Lung microvascular endothelial cell (primary cell): ENCODE measurements around the gene ARGLU1. TPM values are rescaled to one million over a fixed set of nuclear protein-coding genes. Genes with fewer than 3 reads are reported as not detected.
"Not testable (repeated sequence)": the region's sequence is repeated elsewhere in the genome, so short reads cannot be mapped to it uniquely, and the experiment has no call there.

Source experiments
- DNase-seq, 2 donors: peaks; one replicate each; pipeline versions ENCODE4 v3.0.0 to v3.0.0-alpha.2; 2010; ENCODE audit warnings: low read depth in 2 of 2
- total RNA-seq: library from RNA; depleted of rRNA; stranded (reverse); fragments of >200 nt; gene quantifications from 2 replicates; pipeline ENCODE4 v1.2.1, GENCODE V29; 2014

ARGLU1 gene, protein sequence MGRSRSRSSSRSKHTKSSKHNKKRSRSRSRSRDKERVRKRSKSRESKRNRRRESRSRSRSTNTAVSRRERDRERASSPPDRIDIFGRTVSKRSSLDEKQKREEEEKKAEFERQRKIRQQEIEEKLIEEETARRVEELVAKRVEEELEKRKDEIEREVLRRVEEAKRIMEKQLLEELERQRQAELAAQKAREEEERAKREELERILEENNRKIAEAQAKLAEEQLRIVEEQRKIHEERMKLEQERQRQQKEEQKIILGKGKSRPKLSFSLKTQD
- 23.3 and 24.4 TPM in 2 replicates for total RNA-seq

DNA sequence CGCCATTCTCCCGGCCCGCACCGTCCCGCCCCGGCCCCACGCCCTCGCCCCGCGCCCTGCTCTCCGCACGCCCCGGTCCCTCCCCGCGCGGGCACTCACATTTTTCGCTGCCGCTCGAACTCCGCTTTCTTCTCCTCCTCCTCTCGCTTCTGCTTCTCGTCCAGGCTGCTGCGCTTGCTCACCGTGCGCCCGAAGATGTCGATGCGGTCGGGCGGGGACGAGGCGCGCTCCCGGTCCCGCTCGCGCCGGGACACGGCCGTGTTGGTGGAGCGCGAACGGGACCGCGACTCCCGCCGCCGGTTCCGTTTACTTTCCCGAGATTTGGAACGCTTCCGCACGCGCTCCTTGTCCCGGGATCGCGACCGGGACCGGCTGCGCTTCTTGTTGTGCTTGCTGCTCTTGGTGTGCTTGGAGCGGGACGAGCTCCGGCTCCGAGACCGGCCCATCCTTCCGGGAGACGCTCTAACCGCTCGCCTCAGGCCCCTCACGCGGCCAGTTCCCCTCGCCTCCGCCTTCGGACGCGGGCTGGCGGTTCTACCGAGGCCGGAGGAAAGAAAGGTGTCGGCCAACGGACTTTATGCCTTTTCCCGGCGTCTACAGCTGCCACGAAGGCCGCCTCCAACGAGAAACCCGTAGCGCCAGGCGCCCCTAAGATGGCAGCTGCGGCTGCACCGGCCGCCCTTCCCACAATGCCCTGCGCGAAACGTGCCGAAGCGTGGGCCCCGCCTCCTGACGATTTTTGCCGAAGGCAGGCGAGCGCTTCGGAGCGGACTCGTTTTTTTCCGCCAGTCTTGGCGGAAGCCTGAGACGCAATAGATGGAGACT, at the start of gene ARGLU1:
Gene ARGLU1, minus strand, starts transcription at position 664 of the 825 bp plus-strand sequence. Its CDS starts 218 bp downstream, at position 446.
- peak; percentile 91 to 95 for DNase-seq

DNA sequence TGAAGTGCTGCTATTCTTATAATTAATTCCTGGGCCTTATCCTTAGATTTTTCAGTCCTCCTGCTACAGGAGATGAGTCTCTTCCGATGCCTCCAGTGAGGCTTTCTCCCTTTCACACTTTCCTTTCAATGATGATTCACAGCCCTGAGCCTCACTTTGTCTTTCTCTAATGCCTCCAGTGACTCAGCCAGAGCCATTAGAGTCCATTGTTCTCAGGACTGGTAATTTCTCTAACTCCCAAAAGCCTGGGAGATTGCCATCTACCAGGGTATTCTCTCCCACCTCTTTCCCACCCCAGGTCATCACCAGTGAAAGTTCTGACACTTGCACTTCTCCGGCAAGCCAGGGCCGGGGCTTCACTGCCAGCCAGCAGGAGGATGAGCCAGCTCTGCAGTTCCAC, 49.6 kb upstream of the ARGLU1 start:
- DNase-seq = peak; percentile 59 to 89

DNA sequence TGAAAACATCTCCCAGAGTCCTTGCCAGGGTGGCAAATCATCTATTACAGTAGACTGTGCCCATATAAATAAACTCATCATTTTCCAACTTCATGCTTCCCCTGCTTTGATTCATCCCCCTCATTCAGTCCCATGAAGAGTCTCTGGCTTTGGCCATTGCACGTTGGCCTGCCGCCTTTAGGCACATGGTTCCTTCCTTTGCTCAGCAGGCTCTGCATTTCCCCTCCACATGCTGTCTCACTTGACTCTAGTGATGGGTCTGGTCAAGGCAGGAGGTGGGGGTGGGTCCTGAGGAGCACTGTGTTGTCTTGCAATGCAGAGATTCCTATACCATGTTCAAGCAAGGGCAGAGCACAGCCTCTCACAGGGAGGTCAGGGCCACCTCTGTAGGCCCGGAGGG, 48.8 kb upstream of the ARGLU1 start:
- no peak for DNase-seq

DNA sequence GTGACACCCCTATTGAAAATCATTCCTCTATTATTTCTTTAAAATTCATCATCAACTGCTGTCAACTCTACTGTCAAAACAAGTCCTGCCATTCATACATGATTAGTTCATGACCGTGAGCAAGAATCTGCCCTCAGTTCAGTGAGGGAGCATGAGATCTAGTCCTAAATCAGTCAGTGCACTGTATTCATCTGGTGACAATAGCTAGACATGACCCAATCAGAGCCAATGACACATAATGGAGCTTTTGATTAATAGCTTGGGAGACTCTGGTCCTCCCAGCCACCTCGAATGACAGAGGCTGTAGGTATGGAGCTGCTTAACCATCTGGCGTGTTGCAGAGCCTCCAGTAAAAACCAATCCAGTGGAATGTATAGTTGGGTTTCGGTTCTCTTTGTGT, 46.9 kb upstream of the ARGLU1 start:
- DNase-seq = no peak

DNA sequence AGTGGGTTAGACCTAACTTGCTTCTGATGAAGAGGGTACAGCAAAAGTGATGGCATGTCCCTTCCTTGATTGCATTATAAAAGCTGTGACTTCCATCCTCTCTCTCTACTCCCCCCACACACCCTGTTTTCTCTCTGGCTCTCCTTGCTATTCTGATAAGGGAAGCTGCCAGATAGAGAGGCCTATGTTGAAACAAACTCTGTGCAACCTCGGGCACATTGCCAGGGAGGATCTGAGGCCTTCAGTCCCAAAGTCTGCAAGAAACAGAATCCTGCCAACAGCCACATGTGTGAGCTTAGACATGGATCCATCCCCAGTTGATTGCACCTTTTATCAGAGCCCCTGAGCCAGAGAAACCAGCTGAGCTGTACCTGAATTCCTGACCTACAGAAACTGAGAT, 44.8 kb upstream of the ARGLU1 start:
- DNase-seq = no peak

DNA sequence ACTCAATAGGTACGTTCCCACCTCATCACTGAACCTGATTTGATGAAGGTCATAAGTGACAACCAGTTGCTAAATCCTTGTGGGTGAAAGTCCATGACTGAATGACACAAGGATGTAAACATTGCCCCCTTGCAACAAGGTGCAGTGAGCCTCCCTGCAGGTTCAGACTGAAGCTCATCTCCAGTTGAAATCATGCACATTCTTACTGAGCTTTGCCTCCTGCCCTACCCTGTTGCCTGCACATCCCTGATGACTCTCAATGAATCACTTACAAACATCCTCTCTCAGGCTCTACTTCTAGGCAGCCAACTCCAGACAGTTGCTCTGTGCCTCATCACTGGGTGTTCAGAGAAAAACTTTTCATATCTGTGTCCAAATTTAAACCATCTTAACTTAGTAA, 42.5 kb upstream of the ARGLU1 start:
- DNase-seq = peak in 1 of 2 donors; percentile 59

- DNase-seq = no peak
Measured at GRCh38 chr13:106609116-106609515, 41.2 kb upstream of the ARGLU1 start.

DNA sequence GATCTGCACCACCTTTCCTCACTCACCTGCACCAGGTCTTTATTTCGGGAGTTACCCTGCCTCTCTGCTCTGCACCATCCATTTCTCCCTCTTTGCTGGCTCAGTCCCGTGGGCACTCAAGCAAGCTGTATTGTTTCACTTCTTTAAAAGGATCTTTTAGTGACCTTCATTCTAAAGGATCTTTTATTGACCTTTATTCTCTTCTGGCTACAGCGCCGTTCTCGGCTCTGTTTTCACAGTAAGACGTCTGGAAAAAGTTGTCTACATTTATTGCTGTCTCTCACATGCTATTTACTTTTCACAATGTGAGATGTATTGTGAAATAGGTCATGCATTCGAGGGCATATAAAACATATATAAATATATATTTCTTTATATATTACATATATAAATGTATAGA, 35.6 kb upstream of the ARGLU1 start:
- no peak for DNase-seq

DNA sequence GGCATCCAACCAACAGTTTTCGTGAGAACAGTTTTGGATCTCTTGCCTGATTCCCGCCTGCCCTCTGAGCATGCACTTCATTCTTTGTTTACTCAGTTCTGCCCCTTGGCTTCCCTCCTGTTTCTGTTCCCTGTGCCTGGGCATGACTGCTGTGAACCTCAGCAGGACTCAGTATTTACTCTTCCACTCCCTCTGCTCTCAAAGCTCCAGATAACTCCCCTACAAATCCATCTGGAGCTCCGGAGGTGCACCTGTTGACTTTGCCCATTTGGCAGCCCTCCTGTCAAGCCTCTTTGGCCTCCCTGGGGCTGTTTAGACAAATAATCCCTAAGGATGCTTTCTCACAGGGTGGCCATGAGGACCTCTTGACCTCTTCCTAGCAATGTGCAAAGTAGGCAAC, 34.2 kb upstream of the ARGLU1 start:
- no peak for DNase-seq

DNA sequence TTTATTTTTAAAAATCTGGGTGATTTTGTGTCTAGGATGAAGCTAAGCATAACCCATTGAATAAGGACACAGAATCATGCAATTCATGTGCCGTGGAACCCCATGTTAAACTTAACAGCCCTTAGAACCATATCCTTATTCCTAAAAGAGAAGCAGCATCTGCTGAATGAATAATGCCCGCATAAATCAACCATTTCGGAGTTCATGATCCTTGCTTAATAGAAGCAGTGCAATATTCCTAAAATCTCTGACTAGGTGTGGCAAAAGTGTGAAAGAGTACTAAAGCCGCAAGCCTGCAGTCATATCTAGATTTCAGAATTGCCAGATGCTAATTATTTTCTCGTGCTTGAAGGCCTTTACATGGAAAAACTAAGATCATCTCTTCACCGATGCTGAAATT, 33.6 kb upstream of the ARGLU1 start:
- DNase-seq = no peak

DNA sequence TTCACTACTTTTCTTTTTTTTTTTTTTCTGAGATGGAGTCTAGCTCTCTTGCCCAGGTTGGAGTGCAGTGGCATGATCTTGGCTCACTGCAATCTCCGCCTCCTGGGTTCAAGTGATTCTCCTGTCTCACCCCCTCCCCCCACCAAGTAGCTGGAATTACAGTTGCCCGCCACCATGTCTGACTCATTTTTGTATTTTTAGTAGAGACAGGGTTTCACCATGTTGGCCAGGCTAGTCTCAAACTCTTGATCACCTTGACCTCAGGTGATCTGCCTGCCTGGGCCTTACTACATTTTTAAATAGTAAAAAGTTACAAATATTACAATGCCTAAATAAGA, 32.8 kb upstream of the ARGLU1 start:
- not testable (repeated sequence) for DNase-seq

- peak; percentile 32 to 67 for DNase-seq
Measured at GRCh38 chr13:106599875-106600797, 32.2 kb upstream of the ARGLU1 start.

- DNase-seq = no peak
Measured at GRCh38 chr13:106597749-106598395, 29.9 kb upstream of the ARGLU1 start.

- no peak for DNase-seq
Measured at GRCh38 chr13:106597186-106597585, 29.2 kb upstream of the ARGLU1 start.

GRCh38 chr13:106596275-106596937, 28.5 kb upstream of the ARGLU1 start:
- no peak for DNase-seq

- no peak for DNase-seq
Measured at GRCh38 chr13:106595625-106596024, 27.7 kb upstream of the ARGLU1 start.

GRCh38 chr13:106594980-106595379, 27.0 kb upstream of the ARGLU1 start:
- no peak for DNase-seq

DNA sequence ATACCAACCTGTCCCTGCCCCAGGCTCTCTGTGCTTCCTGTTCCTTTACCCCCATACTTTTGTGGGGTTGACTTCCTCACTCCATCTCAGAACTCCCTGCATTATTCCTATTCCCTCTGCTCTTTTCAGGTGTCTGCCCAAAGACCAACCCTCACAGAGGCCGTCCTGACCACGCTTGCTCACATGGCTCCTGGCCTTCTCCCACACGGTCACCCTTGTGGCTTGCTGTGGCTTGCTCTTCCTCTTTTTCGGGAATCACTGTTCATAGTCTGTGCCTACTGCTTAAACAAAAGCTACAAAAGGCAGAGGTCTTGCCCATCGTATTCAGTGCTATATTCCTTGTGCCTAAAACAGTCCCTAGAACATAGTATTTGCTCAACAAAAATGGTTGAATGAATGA, 25.2 kb upstream of the ARGLU1 start:
- no peak for DNase-seq

DNA sequence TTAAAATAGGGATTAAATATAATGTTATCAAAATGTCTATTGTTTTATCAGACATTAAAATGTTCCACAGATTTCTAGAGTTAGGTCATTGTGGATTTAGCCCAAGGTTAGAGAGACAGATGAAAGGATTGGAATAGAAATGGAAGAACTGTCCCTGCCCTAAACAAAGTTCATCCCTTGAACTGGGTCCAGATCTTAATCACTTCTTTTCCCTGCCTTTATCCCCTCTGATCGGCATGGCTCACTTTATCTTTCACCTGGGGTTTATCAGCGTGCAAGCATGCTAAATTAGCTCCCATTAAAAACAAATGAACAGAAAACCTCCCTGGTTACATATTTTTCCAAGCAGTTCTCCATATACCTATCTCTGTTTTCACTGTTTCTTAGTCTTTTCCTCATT, 23.4 kb upstream of the ARGLU1 start:
- no peak for DNase-seq

DNA sequence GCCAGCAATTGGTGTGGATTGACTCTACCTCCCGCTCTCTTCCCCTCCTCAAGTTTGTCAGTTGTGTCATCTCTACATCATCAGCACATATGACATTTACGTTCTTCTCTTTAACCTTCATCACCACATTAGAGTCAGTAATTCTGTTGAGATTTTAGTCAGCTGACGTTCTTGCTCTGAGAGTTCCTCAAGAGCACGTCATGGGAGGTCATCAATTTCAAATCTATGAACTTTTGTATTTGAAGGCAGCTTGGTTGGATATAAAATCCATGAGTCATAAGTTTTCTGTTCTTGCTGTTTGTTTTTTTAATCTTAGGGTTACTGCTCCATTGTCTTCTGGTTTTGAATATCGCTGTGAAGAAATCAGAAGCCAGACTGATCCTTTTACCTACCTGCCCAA, 21.8 kb upstream of the ARGLU1 start:
- DNase-seq = peak in 1 of 2 donors; percentile 57

- peak; percentile 31 to 54 for DNase-seq
Measured at GRCh38 chr13:106588367-106588766, 20.4 kb upstream of the ARGLU1 start.
